ENCODE data around the gene NOC4L.

The NOC4L gene

DNA sequence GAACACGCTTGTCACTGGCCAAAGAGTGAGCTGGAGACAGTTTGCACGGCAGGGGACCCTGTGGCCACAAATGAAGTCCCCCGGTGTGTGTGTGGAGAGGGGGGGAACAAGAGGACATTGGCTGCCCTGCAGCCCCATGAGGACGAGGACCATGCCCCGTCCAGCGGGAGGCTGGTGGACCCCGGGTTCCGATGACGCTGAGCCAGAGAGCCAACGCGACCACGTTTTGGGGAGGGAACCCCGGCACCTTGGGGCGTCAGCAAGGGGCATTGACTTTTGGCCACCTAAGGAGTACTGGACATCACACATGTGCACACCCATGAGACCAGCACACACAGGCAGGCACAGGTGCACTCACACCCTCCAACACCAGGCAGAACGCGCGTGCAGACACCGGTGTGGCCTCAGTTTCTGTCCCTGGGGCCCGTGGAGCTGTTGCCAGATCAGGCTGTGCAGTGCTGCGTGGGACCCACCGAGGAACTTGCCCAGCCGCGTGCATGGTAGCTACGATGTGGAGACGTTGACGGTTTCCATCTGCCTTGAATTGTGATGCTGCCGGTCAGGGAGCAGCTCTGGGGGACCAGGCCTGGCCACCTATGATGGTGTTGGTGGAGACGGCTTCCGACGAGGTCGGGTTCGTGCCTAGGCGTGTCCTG is 26.5 kb downstream of the NOC4L start:
- Histone ChIP-seq H3K4me1 (ENCODE audit: insufficient read depth, low read length) (no peaks in the 10 kb centered on the region; the same call in 1 of the 2 replicates), H3K9me3 (ENCODE audit: control insufficient read depth, insufficient read depth, low read length) (no peaks in the 10 kb centered on the region), H3K9ac (ENCODE audit: low read depth, low read length) (no peak overlapping the region), H3K36me3 (ENCODE audit: insufficient read depth, low read length) (no peaks in the 10 kb centered on the region)

- Histone ChIP-seq H3K9me3 (ENCODE audit: control insufficient read depth, insufficient read depth, low read length) (no peaks in the 10 kb centered on the region), H3K4me1 (ENCODE audit: insufficient read depth, low read length) (no peaks in the 10 kb centered on the region; the same call in 1 of the 2 replicates), H3K9ac (ENCODE audit: low read depth, low read length) (no peak overlapping the region), H3K36me3 (ENCODE audit: insufficient read depth, low read length) (no peaks in the 10 kb centered on the region)
Measured at GRCh38 chr12:132171293-132171967, 27.2 kb downstream of the NOC4L start.

DNA sequence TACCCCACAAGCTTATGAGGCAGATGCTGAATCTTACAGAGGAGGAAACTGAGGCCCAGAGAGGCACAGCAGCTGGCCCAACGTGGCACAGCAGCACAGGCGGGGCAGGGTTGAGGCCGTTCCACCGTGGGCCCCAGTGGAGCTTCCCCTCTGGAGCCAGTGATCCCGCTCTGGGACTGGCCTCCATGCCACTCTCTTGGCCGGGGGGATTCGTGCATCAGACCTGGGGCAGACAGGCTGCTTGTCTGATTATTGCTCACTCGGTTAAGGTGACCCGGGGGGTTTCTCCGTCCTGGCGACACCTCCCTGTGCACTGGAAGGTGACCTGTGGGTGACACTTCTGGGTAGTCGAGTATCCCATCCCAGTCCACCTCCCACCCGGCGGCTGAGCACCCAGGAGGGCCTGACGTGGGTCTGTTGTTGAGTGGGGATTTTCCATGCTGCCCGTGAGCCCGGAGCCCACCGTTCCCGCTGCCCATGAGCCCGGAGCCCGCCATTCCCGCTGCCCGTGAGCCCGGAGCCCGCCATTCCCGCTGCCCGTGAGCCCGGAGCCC is 27.8 kb downstream of the NOC4L start:
- no peaks in the 10 kb centered on the region for H3K36me3 ChIP-seq (ENCODE audit: insufficient read depth, low read length)
- H3K4me1 ChIP-seq (ENCODE audit: insufficient read depth, low read length) = no peaks in the 10 kb centered on the region; the same call in 1 of the 2 replicates
- H3K9ac ChIP-seq (ENCODE audit: low read depth, low read length) = no peak overlapping the region
- no peaks in the 10 kb centered on the region for H3K9me3 ChIP-seq (ENCODE audit: control insufficient read depth, insufficient read depth, low read length)

DNA sequence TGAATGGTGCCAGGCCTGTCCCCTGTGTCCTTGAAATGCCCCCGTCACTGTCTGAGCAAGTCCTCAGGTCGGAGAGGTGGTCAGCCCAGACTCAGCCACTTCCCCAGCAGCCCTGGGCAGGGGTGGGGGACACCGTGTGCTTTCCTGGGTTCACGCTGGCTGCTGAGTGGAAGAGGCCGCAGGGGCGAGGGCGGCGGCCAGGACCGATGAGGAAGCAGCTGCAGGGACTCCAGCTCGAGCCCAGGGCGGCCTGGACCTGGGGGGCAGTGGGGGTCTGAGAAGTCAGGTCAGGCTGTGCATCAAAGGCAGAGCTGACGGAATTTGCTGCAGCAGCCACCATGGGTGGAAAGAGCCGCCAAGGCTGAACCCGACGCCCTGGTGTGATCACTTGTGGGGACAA is 28.4 kb downstream of the NOC4L start:
- H3K4me1 ChIP-seq (ENCODE audit: insufficient read depth, low read length) = no peaks in the 10 kb centered on the region; the same call in 1 of the 2 replicates
- H3K36me3 ChIP-seq (ENCODE audit: insufficient read depth, low read length) = no peaks in the 10 kb centered on the region
- H3K9me3 ChIP-seq (ENCODE audit: control insufficient read depth, insufficient read depth, low read length) = no peaks in the 10 kb centered on the region
- no peak overlapping the region for H3K9ac ChIP-seq (ENCODE audit: low read depth, low read length)

GRCh38 chr12:132173135-132174014 is 29.1 kb downstream of the NOC4L start:
- Histone ChIP-seq H3K9ac (ENCODE audit: low read depth, low read length) (no peak overlapping the region), H3K9me3 (ENCODE audit: control insufficient read depth, insufficient read depth, low read length) (no peaks in the 10 kb centered on the region), H3K4me1 (ENCODE audit: insufficient read depth, low read length) (no peaks in the 10 kb centered on the region; the same call in 1 of the 2 replicates), H3K36me3 (ENCODE audit: insufficient read depth, low read length) (no peaks in the 10 kb centered on the region)

GRCh38 chr12:132174015-132174838 is 30.0 kb downstream of the NOC4L start:
- no peaks in the 10 kb centered on the region for H3K36me3 ChIP-seq (ENCODE audit: insufficient read depth, low read length)

GRCh38 chr12:132174839-132175490 is 30.7 kb downstream of the NOC4L start:
- Histone ChIP-seq H3K9me3 (ENCODE audit: control insufficient read depth, insufficient read depth, low read length) (no peaks in the 10 kb centered on the region), H3K36me3 (ENCODE audit: insufficient read depth, low read length) (no peaks in the 10 kb centered on the region), H3K9ac (ENCODE audit: low read depth, low read length) (no peak overlapping the region), H3K4me1 (ENCODE audit: insufficient read depth, low read length) (no peaks in the 10 kb centered on the region; the same call in 1 of the 2 replicates)

More at GRCh38 chr12:132174015-132174838, 30.0 kb downstream of the NOC4L start:
- Histone ChIP-seq H3K9me3 (ENCODE audit: control insufficient read depth, insufficient read depth, low read length) (no peaks in the 10 kb centered on the region), H3K9ac (ENCODE audit: low read depth, low read length) (no peak overlapping the region), H3K4me1 (ENCODE audit: insufficient read depth, low read length) (no peaks in the 10 kb centered on the region; the same call in 1 of the 2 replicates)

- Histone ChIP-seq H3K4me1 (ENCODE audit: insufficient read depth, low read length) (no peaks in the 10 kb centered on the region), H3K9me3 (ENCODE audit: control insufficient read depth, insufficient read depth, low read length) (no peaks in the 10 kb centered on the region), H3K9ac (ENCODE audit: low read depth, low read length) (no peak overlapping the region), H3K36me3 (ENCODE audit: insufficient read depth, low read length) (no peaks in the 10 kb centered on the region)
Measured at GRCh38 chr12:132175496-132176384, 31.5 kb downstream of the NOC4L start.

DNA sequence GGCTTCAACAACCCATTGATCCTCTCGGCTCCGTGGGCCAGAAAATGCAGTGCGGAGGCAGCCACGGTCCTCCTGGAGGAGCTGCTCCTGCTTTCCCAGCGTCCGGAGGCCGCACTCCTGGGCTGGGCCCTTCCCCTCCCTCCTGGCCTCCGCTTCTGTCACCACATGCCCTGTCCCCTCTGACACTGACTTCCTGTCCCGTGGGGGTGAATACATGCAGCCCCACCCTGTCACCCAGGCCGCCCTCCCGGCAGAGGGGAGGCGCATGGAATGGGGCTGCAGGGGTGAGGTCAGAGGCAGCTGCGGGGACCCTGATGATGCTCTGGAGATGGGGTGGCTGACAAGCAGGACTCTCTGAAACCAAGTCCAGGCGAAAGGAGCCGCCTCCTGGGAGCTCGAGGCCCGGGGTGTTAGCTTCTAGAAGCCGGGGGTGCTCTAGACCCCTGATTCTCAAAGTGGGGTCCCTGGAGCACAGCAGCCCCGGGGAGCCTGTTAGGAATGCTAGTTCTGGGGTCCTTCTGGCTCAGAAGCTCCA is 32.2 kb downstream of the NOC4L start:
- Histone ChIP-seq H3K9ac (ENCODE audit: low read depth, low read length) (no peak overlapping the region), H3K4me1 (ENCODE audit: insufficient read depth, low read length) (no peaks in the 10 kb centered on the region)

GRCh38 chr12:132176920-132177551 is 32.8 kb downstream of the NOC4L start:
- Histone ChIP-seq H3K4me1 (ENCODE audit: insufficient read depth, low read length) (no peaks in the 10 kb centered on the region), H3K36me3 (ENCODE audit: insufficient read depth, low read length) (no peaks in the 10 kb centered on the region), H3K9me3 (ENCODE audit: control insufficient read depth, insufficient read depth, low read length) (no peaks in the 10 kb centered on the region), H3K9ac (ENCODE audit: low read depth, low read length) (no peak overlapping the region)

More for the DNA sequence above, 32.2 kb downstream of the NOC4L start:
- H3K9me3 ChIP-seq (ENCODE audit: control insufficient read depth, insufficient read depth, low read length) = no peaks in the 10 kb centered on the region
- H3K36me3 ChIP-seq (ENCODE audit: insufficient read depth, low read length) = no peaks in the 10 kb centered on the region

DNA sequence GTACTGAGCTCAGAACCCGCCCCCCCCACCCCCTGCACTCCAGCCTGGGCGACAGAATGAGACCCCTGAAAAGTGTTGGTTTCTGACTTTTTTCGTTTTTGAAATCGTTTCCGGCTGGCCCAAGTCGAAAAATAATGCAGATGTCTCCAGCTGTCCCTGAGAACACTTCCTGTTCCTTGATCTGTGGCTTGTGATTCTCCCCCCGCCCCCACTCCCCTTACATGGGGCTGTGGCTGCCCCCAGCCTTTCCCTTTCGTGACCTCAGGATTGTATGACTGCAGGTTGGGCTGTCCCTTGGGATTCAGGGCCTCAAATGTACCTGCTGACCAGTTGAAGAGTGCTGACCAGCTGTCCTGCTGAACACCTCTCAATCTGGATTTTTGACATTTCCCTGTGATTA is 34.1 kb downstream of the NOC4L start:
- Histone ChIP-seq H3K9me3 (ENCODE audit: control insufficient read depth, insufficient read depth, low read length) (no peaks in the 10 kb centered on the region), H3K36me3 (ENCODE audit: insufficient read depth, low read length) (no peaks in the 10 kb centered on the region), H3K4me1 (ENCODE audit: insufficient read depth, low read length) (no peaks in the 10 kb centered on the region), H3K9ac (ENCODE audit: low read depth, low read length) (no peak overlapping the region)

GRCh38 chr12:132178801-132179401 is 34.6 kb downstream of the NOC4L start:
- H3K9ac ChIP-seq (ENCODE audit: low read depth, low read length) = no peak overlapping the region
- H3K4me1 ChIP-seq (ENCODE audit: insufficient read depth, low read length) = no peaks in the 10 kb centered on the region
- H3K9me3 ChIP-seq (ENCODE audit: control insufficient read depth, insufficient read depth, low read length) = no peaks in the 10 kb centered on the region
- no peaks in the 10 kb centered on the region for H3K36me3 ChIP-seq (ENCODE audit: insufficient read depth, low read length)
